WI38 (cell line): ENCODE measurements around the gene ETV7.

ENCODE experiments used
- H3K4me3 ChIP-seq: 2 replicates; pipeline ENCODE4 v1.5.1; 2011; ENCODE audit warnings: low read depth, mild to moderate bottlenecking, control low read depth, low read length
- CTCF ChIP-seq: IDR thresholded peaks from 2 replicates; pipeline ENCODE4 v1.5.1; 2012; ENCODE audit warnings: low read depth, mild to moderate bottlenecking, control low read depth, low read length

ETV7 gene

GRCh38 chr6:36383606-36384005 is 3.9 kb downstream of the ETV7 start:
- TF ChIP-seq CTCF, result no peak
- no peak overlapping the region for H3K4me3 ChIP-seq

GRCh38 chr6:36382976-36383375 is 4.5 kb downstream of the ETV7 start:
- no peak for TF ChIP-seq CTCF
- H3K4me3 ChIP-seq, result no peak overlapping the region

GRCh38 chr6:36381502-36382389 is 5.7 kb downstream of the ETV7 start:
- no peak for TF ChIP-seq CTCF
- H3K4me3 ChIP-seq, result no peak overlapping the region

GRCh38 chr6:36380166-36380565 is 7.3 kb downstream of the ETV7 start:
- no peak overlapping the region for H3K4me3 ChIP-seq
- TF ChIP-seq CTCF, result no peak

GRCh38 chr6:36378936-36379335 is 8.5 kb downstream of the ETV7 start:
- no peak for TF ChIP-seq CTCF
- no peak overlapping the region for H3K4me3 ChIP-seq

GRCh38 chr6:36378243-36378920 is 9.1 kb downstream of the ETV7 start:
- TF ChIP-seq CTCF, result no peak
- H3K4me3 ChIP-seq, result no peak overlapping the region

- H3K4me3 ChIP-seq, result no peak overlapping the region
- no peak for TF ChIP-seq CTCF
Measured at GRCh38 chr6:36377594-36377993, 9.9 kb downstream of the ETV7 start.
